CMK (cell line): Measurements from ENCODE around the gene HSD3B1.
"Not testable (repeated sequence)": the region's sequence is repeated elsewhere in the genome, so short reads cannot be mapped to it uniquely, and the experiment has no call there.

Experiments used
- DNase-seq: peaks from one replicate; pipeline ENCODE4 v3.0.0-alpha.2; 2010; ENCODE audit warnings: low read depth

The HSD3B1 gene

DNA sequence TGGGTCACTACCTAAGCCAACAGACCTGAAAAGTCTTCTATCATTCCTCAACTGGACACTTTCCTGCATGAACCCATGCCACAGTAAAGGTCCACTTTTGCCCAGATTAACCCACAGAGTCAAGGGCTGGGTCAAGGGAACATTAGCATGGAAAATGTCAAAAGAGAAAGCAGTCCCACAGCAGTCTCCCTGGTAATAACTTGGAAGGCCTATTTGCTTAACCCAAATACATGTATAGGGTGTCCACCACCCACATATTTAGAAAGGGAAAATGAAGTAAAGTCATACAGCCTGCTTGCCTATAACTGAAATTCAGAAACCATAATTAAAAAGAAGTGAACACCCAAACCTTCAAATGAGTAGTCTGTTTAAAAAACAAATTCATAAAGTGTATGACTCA, 16.1 kb upstream of the HSD3B1 start:
- DNase-seq, result no peak

DNA sequence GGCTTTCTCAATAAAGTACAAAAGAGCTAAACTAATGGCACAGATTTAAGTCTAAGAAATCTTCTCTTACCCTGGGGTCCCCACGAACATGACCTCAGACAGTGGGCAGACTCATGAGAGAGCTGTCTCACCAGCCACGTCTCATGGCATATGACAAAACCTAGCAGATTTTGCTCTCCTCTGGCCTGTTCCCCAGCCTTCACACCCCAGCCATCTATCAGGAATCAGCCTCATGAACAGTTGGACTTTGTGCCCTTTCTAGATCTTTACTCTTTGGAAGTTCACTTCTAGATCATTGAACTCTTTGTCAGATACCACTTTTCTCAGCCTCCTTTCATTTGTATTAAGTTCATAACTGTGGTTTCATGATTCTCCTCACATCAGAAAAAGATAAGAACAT, 14.2 kb upstream of the HSD3B1 start:
- DNase-seq, result no peak

GRCh38 chr1:119504831-119505230, 2.2 kb upstream of the HSD3B1 start:
- no peak for DNase-seq

DNA sequence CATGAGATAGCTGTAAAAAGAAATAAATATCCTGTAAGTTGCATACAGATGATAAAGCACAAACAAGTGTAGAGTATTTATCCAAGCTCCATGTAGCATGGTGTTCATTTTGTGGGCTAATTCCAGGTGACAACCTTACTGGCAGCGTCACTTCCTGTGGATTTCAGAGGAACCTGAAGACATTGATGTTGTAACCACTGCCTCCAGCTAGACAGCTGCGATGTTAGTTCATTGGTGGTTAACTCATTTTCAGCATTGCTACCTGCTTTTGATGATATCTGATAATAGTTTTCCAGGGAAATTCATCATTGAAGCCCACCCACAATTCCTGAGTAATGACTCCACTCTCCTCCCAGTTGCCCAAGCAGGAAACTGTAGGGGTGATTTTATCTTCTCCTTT, 3.0 kb downstream of the HSD3B1 start:
- no peak for DNase-seq

DNA sequence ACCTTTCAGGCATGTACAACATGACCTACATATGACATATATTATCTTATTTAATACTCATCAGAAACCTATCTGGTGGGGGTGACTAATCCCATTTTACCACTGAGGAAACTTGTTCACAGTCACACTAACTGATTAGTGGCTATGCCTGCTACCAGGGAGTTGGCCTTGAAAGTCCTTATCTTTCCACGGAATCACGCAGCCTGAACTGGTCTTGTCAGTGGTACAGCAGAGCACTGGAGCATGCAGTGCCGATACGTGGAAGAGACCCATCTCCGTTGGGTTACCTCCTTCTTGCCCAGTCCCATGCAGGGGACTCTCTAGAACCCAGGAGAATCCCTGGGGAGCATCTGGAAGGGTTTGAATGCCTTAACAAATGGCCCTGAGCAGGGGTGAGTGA, 8.2 kb downstream of the HSD3B1 start:
- DNase-seq, result no peak

GRCh38 chr1:119516247-119516646, 9.2 kb downstream of the HSD3B1 start:
- DNase-seq, result no peak

GRCh38 chr1:119516680-119517079, 9.7 kb downstream of the HSD3B1 start:
- DNase-seq, result no peak

- not testable (repeated sequence) for DNase-seq
Observed at GRCh38 chr1:119517667-119518066, 10.7 kb downstream of the HSD3B1 start.

DNA sequence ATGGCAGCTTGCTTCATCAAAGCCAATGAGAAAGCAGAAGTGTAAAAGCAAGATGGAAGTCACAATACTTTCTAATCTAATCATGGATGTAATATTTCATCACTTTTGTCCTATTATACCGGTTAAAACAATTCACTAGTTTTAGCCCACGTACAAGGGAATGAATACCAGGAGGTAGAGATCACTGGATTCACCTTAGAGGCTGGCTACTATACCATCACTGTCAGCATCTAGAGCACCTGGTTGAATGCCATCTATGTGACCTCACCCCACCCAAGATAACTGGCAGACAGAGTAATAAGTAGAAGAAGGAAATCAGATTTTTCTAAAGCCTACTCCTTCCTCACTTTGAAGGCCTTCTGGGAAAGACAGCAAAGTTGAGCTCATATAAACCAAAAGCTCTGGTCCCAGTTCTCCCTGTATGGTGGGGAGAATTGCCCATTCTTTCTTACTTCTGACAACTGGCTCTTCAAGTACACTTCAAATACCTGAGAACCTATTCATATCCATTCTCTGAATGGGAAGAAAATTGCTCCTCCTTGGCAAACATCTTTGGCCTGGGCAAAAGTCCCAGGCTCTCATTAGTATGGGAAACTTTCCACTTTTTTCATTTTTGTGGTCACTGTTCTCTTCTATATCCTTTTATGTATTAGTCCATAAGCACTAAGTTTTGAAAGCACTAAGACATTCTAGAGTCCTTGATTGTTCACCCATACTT, 24.8 kb downstream of the HSD3B1 start:
- no peak for DNase-seq

DNA sequence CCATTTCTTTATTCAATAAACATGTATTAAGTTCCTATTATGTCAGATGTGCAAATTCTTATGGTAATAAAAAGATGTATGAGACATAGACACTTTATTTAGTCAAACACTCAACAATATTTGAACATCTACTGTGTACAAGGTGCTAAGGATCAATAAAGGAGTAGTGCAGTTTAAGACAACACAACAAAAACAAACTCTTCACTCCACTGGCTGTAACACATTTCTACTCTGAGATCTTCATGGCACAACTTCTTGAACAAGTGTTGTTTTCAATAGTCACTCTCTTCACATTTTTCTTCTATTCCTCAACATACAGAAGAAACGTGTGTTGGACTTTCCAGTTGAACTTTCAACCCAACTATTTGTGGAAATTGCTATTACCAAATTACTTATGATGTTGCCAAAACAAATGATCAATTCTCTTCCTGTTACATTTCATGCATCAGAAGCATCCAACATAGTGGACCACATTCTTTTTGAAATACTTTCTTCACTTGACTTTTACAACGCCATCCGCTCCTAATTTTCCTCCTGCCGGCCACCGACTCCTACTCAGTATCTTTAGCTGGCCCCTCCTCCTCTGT, 25.4 kb downstream of the HSD3B1 start:
- DNase-seq, result no peak

DNA sequence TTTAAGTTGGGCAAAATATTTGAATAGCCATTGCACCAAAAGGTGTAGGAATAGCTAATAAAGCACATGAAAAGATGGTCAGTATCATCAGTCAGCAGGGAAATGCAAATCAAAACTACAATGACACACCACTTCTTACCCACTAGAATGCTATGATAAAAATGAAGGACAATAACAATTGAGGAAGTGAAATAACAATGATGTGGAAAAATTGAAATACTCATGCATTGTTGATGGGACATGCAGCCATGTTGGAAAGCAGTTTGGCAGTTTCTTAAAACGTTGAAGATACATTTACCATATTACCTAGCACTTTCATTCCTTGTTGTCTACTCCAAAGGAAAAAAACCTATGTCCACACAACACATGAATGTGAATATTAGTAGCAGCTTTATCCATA, 28.4 kb downstream of the HSD3B1 start:
- no peak for DNase-seq

GRCh38 chr1:119537966-119538365, 31.0 kb downstream of the HSD3B1 start:
- no peak for DNase-seq

DNA sequence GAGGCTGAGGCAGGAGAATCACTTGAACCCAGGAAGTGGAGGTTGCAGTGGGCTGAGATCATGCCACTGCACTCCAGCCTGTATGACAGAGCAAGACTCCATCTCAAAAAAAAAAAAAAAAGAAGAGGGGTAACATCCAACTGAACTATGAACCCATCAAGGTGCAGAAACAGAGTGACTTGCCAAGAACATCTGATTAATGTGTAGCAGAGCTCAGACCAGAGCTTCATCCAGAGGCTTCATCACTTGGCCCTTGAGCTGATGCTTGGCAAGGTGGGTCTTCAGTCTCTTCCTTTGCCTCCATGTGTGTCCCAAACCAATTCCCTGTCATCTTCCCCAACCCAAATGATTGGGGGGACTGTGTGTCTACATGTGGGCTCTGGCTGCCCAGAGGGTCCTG, 32.6 kb downstream of the HSD3B1 start:
- no peak for DNase-seq

- DNase-seq, result no peak
Observed at GRCh38 chr1:119541389-119541788, 34.4 kb downstream of the HSD3B1 start.

DNA sequence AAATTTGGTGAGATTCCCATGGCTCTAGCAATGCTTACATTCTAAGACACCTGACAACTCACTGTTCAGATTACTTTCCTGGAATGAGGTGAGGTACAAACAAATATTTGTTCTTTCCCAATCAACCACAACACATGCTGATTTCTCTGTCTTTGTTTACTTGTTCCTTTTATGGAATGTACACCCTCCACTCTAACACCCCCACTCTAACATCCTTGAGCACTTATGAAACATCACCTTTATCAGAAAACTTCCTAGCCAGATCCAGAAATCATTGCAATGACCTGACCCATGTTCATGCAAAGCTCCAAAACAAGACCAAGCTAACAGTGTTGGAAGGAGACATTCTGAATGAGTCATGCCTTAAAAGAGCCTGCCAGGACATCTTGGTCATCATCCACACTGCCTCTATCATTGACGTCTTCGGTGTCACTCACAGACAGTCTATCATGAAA, 35.5 kb downstream of the HSD3B1 start:
- no peak for DNase-seq

DNA sequence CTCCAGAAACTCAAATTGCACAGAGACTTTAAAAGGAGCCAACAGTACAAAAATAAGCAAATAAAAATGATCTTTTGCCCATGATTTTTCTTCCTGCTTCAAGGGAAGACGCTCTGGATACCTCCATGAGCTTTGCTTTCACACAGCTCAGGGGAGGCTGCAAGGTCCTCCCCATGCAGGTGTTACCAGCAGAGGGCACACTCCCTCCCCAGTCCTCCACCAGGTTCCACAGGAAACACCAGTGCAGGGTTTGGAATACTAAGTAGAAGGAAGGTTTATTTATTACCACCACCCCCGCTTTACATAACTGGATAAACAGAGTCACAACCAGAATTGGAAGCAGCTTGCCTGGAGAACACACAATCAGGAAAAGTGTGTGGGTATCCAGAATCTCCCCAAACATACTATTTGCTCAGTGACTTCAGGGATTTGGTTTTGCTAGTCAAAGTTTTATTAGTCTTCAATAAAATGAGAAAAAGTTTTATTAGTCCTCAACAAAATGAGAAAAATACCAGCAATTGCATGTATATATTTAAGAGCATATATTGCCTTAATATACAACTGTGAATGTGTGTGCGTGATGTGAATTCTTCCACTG, 37.3 kb downstream of the HSD3B1 start:
- DNase-seq, result no peak

GRCh38 chr1:119546641-119547040, 39.6 kb downstream of the HSD3B1 start:
- no peak for DNase-seq

- DNase-seq, result no peak
Observed at GRCh38 chr1:119547306-119547705, 40.3 kb downstream of the HSD3B1 start.

DNA sequence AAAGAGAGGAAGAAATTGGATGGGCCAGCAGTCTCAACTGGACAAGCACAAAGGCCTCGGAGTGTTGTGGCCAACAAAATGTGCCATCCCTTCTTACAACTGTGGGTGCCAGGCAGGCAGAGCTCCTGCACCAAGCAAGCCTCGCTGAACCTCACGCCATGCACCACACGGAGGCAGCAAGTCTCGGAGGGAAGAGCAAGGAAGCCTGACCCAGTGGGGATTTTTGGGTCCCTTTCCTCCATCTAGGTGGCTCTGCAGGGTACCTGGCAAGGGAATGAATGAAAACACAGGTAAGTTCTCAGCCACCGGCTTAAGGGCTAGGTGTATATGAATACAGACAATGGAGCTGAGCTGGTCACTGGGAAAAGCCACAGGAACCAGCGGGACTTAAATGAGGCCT, 40.8 kb downstream of the HSD3B1 start:
- no peak for DNase-seq

- peak; percentile 26 for DNase-seq
Observed at GRCh38 chr1:119549719-119550132, 42.7 kb downstream of the HSD3B1 start.

DNA sequence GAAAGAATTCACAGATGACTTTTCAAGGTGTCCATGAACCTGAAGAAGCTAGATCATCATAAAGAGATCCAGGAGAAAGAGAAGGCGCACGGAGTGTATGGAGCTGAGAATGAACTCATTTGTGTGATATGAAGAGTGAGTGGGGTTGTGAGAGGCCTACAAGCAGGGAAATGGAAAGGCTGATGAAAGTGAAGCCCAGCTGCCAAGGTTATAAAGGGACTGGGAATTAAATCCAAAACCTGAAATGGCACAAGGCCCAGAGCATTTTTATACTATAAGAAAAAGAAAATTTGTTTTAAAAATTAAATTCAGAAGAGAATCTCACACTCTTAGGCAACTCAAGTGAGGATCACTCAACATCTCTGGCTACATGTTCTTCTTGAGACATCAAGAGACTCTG, 43.4 kb downstream of the HSD3B1 start:
- no peak for DNase-seq

DNA sequence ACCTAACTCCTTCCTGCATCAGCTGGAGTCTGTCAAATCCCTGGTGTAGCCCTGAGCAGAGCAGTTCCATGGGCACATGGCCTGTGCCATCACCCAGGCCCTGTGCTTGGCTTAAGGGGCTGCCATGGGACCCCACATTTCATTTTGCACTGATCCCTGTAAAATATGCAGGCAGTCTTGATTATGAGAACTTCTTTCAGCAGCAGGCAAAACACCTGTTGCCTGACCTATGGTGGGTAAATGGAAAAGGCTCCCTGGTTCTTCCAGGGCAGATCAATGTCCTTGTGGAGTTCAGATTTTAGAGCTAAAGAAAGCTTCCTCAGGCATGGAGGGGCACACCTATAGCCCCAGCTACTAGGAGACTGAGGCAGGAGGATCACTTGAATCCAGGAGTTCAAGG, 44.2 kb downstream of the HSD3B1 start:
- DNase-seq, result no peak

DNA sequence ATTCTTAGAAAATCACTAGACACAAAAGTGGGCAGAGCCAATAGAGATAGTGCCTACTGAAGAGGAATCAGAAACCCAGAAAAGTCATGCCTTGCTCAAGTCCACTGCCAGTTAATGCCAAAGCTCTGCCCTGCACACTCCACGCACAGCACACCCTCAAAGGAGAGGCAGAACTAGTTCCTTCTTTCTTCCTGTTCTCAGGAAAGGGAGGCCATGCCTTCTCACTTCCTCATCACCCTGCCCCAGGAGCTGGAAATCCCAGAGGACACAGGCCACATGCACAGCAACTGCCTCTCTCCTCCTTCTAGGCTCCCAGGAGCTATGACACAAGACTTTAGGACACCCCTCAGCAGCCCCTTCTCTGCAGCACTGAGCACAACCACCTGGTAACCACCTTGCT, 45.6 kb downstream of the HSD3B1 start:
- DNase-seq, result not testable (repeated sequence)
